HG03521 (cell line): Measurements from ENCODE around the gene CHRNB1.

ENCODE experiments used
- ATAC-seq: cut with Tn5 transposase; IDR thresholded peaks from one replicate; pipeline ENCODE4 v1.9.1; 2021; ENCODE audit warnings: mild to moderate bottlenecking, moderate library complexity; ENCODE audit not compliant: unreplicated experiment

CHRNB1 gene

DNA sequence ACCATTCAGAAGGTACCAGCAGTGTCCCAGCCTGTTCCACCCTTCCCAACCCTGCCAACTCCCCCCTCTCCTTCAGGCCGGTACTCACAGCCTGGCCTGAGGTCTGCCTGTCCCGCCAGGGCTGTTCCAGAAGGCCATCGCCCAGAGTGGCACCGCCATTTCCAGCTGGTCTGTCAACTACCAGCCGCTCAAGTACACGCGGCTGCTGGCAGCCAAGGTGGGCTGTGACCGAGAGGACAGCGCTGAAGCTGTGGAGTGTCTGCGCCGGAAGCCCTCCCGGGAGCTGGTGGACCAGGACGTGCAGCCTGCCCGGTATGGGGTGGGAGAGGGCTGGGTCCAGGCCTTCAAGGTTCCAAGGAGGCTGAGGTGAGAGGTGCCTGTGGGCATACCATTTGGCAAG is 30.0 kb upstream of the CHRNB1 start:
- no peak for ATAC-seq

DNA sequence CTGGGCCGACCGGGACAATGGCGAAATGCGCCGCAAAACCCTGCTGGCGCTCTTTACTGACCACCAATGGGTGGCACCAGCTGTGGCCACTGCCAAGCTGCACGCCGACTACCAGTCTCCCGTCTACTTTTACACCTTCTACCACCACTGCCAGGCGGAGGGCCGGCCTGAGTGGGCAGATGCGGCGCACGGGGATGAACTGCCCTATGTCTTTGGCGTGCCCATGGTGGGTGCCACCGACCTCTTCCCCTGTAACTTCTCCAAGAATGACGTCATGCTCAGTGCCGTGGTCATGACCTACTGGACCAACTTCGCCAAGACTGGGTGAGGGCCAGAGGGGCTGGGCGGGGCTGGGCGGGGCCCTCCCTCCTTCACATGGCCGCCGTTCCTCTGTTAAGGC is 29.1 kb upstream of the CHRNB1 start:
- no peak for ATAC-seq

DNA sequence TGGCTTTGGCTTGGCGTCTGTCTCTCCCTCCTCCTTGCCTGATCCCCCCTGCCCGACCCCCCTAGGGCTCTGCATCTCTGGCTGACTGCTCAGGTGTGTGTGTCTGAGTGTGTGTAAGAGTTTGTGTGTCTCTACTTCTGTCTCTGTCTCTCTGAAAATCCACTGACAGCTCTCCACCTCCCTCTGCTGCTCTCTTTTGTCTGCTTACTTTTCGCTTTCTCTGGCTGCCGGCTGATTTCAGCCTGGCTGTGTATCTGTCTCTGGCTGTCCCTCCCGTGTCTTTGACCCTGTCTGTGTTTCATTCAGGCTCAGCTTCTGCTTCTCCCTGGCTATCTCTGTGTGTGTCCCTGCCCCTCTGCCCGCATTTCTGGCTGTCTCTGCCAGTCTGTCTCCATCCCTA is 28.5 kb upstream of the CHRNB1 start:
- ATAC-seq: no peak

DNA sequence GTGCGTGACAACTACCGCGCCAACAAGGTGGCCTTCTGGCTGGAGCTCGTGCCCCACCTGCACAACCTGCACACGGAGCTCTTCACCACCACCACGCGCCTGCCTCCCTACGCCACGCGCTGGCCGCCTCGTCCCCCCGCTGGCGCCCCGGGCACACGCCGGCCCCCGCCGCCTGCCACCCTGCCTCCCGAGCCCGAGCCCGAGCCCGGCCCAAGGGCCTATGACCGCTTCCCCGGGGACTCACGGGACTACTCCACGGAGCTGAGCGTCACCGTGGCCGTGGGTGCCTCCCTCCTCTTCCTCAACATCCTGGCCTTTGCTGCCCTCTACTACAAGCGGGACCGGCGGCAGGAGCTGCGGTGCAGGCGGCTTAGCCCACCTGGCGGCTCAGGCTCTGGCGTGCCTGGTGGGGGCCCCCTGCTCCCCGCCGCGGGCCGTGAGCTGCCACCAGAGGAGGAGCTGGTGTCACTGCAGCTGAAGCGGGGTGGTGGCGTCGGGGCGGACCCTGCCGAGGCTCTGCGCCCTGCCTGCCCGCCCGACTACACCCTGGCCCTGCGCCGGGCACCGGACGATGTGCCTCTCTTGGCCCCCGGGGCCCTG is 27.7 kb upstream of the CHRNB1 start:
- no peak for ATAC-seq

DNA sequence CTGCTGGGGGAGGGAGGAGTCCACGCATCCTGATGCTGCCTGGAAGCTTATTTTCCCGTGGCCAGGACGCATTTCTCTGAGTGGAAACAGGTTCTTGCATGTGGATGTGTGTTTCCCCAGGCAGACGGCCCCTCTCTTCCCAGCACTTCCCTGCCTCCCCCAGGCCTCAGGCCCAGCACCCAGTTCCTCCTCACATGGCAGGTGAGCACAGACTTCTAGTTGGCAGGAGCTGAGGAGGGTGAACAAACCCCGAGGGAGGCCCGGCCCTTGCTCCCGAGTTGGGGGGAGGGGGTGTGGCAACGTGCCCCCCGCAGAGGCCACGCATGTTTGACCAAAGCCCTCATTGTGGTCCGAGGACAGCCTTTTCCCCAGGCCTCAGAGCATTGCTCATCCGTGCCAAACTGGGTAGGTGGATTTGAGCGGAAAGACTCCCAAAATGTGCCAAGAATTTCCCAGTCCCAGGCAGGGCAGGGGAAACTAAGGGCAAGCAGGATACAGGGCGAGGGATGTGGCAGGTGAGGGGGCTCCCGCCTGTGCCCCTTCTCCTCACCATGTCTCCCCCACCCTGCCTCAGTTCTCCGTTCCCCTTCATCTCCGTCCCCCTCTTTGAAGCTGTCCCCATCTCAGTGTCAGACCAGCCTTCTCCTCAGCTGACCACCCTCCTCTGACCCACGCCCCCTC is 26.2 kb upstream of the CHRNB1 start:
- no peak for ATAC-seq

DNA sequence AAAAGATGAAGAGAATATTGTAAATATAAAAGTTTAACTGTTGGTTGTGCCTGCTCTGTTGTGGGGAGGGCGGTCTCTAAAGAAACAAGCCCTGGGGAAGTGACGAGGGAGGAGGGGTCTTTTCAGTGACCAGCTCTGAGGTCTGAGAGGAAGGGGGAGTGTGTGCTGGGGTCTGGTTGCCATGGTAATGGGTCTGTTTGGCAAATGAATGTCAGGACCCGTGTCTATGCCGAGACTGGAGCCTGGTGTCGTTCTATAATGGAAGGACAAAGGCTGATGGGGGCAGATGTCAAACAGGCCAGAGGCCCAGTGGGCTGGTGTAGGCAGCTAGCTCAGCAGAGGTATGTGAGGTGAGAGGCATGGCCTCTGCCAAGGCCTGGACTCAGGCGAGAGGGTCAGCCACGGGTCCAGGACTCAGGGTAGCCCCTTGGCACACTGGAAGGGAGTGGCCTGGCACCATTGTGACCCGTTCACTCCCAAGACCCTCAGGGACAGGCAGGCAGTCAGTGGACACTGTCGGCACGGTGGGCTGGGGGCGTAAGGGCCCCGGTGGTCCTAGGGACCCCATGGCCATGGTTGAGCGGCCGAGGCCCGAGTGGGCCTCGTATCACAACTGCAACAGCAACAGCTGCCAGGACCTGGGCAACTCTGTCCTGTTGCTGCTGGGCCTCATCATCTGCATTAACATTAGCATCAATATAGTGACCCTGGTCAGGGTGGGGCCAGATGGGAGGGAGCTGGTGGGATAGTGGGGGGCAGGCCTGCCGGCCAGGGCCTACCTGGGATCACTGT is 24.8 kb upstream of the CHRNB1 start, which contains the start of gene SPEM1:
SPEM1 (plus strand) TSS at position 506 of the 792 bp plus-strand sequence; CDS start at position 567, 61 bp downstream.
- ATAC-seq: no peak

DNA sequence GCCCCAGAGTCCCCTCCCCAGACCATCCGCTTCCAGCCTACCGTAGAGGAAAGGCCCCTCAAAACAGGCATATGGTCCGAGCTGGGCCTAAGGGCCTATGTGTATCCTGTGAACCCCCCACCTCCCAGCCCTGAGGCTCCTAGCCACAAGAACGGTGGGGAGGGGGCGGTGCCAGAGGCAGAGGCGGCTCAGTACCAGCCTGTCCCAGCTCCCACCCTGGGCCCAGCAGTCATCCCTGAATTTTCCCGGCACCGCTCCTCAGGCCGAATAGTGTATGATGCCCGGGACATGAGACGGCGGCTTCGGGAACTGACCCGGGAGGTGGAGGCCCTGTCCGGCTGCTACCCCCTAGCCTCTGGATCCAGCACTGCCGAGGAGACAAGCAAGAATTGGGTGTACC is 23.7 kb upstream of the CHRNB1 start:
- no peak for ATAC-seq

DNA sequence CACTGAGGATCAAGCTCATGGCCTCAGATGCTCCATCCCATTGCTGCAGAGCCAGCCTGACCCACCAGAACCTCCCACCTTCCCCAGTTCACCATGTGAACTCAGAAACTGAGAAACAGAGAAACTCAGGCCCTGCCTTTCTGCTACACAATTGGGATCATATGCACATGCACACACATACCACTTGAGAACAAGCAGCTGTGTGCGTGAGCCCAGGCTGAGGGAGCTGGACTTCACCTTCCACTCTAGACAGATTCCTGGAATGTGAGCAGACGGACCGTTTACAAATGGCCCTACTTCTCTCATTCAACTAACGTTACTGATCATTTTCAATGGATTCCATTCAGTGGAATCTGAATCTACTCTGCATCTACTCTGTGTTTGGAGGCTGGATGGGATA is 21.2 kb upstream of the CHRNB1 start:
- ATAC-seq: no peak

DNA sequence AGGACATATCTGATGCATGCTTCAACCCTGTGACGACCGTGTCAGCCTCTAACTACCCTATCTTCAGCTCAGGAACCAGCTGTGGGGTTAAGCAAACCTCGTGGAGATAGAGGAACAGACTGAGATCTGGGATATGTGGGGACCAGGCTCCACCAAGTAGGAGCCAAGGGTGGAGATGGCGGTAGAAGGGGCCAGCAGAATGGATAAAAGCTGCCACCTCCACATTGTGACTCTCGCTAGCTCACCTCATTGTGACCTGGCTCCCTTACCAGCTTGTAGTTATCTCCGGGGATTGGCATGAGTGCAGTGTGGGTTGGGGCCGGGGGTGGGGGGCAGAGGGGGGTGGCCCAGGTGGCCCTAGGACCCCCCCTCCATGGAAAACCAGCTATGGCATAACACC is 19.5 kb upstream of the CHRNB1 start, which contains the start of gene SPEM2:
SPEM2 (plus strand) TSS at position 301 of the 400 bp plus-strand sequence; CDS start at position 374, 73 bp downstream.
- no peak for ATAC-seq

DNA sequence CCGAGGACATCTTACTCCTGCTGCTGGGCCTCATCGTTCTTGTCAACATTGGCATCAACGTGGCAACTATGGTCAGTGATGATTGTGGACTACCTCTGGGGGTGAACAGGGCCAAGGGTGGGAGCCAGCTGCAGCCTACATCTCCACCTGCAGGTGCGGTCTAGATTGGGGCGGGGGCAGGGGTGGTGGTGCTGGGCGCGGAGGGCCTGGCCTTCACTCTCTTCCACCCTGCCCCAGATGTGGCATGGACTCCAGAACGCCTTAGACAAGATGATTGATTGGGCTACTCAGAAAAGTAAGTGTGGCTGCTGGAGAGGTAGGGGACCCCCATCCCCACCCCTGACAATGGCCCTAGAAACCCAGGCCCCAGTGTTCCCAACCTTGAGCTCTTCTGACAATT is 19.1 kb upstream of the CHRNB1 start:
- no peak for ATAC-seq

DNA sequence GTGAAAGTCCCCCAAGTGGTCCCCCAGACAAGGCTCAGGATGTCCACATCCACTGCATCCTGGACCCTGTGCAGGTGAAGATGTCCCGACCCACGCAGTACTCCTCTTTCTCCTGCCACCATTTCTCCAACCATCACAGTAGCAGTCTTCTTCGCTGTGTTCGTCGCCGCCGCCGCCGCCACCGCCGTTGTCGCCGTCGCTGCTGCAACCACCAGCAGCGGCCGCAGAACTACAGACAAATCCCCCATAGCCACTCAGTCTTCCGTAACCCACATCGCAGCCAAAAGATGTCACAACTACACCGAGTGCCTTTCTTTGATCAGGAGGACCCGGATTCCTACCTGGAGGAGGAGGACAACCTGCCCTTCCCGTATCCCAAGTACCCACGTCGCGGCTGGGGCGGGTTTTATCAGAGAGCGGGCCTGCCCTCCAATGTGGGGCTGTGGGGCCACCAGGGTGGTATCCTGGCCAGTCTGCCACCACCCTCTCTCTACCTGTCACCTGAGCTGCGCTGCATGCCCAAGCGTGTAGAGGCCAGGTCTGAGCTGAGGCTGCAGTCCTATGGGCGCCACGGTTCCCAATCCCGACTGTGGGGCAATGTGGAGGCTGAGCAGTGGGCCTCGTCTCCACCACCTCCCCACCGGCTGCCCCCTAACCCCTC is 18.5 kb upstream of the CHRNB1 start:
- no peak for ATAC-seq

DNA sequence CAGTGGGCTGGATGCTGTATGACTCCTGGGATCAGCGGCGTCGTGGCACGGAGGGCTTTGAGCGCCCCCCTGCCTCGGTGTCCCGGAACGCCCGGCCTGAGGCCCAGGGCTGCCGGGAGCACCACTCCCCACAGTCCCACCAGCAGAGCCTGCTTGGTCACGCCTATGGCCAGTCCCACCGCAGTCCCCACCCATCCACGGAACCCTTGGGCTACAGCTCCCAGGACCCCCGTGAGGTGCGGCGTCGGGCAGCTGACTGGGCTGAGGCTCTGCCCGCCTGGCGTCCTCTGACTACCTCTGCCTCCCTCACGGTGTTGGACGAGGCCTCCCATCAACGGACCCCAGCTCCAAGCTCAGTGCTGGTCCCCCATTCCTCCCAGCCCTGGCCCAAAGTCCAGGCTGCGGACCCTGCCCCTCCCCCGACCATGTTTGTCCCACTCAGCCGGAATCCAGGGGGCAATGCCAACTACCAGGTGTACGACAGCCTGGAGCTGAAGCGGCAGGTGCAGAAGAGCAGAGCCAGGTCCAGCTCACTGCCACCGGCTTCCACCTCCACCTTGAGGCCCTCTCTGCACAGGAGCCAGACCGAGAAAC is 17.9 kb upstream of the CHRNB1 start:
- ATAC-seq: no peak

DNA sequence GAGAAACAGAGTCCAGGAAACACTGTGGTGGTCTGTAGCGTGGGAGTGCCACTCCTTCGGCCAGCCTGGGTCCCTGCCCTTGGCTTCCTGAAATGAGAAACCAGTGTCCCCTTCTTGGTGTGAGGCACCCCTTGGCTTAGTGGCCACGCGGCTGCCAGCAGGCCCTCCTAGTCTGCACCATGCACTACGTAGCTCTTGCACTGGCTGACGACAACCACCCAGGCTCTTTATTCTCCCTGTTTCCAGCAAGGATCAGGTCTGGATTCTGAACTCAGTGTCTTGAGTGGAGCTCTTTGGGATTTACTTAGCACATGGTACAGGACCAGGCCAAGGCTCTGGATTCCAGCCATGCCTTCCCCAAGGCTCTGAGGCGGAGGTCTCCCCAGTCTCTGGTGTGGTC is 17.3 kb upstream of the CHRNB1 start:
- ATAC-seq: no peak

DNA sequence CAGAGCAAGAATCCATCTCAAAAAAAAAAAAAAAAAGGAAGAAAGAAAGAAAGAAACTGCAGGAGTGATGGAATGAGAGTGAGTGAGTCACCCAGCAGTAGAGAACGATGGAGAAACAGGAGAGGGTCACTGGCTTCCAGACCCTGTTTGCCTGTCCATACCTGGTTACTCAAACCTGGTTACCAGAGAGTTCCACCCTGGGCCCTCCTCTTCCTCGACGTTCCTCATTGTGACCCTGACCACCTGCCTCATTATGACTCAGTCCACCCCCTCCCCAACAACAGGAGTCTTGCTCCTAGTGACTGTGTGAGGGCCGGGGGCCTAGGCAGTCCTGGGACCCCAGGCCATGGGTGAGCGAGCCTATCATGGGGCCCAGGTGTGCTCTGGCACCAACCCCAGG is 16.3 kb upstream of the CHRNB1 start, which contains the start of gene SPEM3:
SPEM3 (plus strand) TSS at position 301 of the 400 bp plus-strand sequence; CDS start at position 347, 46 bp downstream.
- no peak for ATAC-seq

DNA sequence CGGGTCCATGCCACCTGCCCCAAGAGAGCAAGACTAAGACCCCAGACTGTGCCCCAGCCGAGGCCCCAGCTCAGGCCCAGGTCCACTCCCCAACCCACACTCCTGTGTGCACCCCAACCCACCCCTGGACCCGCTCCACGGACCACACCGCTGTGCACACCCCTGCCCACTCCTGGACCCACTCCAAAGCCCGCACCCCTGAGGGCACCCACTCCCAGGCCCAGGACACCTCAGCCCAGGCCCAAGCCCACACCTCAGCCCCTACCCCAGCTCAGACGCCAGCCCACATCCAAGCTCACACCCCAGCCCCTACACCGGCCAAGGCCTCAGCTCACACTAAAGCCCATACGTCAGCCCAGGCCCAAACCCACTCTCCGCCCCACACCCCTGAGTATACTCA is 15.1 kb upstream of the CHRNB1 start:
- no peak for ATAC-seq

DNA sequence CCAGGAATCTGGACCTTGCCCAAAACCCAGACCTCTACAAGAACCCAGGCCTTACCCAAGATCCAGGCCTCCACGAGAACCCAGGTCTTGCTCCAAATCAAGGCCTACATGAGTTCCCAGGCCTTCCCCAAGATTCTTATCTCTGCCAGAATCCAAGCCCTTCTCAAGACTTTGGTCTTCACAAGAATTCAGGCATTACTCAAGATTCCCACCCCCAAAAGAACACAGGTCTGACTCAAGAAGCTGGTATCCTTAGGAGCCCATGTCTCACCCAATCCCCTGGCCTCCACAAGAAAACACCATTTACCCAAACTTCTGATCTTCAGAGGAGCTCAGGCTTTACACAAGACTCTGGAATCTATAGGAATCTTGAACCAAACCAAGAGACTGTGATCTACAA is 13.6 kb upstream of the CHRNB1 start:
- ATAC-seq: no peak

DNA sequence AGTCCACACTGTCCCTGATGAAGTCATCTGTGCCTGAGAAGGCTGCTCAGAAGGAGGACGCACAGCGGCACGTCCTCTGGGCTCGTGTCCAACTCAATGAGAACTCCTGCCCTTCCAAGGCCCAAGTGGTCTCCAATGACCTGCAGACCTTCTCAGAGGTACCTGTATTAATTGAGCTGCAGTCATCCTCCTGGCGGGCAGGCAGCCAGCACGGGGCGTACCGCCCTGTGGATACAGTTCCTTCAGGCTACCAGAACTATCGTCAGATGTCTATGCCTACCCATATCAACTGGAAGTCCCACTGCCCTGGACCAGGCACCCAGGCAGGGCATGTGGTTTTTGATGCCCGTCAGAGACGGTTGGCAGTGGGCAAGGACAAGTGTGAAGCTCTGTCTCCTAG is 12.6 kb upstream of the CHRNB1 start:
- ATAC-seq: no peak

DNA sequence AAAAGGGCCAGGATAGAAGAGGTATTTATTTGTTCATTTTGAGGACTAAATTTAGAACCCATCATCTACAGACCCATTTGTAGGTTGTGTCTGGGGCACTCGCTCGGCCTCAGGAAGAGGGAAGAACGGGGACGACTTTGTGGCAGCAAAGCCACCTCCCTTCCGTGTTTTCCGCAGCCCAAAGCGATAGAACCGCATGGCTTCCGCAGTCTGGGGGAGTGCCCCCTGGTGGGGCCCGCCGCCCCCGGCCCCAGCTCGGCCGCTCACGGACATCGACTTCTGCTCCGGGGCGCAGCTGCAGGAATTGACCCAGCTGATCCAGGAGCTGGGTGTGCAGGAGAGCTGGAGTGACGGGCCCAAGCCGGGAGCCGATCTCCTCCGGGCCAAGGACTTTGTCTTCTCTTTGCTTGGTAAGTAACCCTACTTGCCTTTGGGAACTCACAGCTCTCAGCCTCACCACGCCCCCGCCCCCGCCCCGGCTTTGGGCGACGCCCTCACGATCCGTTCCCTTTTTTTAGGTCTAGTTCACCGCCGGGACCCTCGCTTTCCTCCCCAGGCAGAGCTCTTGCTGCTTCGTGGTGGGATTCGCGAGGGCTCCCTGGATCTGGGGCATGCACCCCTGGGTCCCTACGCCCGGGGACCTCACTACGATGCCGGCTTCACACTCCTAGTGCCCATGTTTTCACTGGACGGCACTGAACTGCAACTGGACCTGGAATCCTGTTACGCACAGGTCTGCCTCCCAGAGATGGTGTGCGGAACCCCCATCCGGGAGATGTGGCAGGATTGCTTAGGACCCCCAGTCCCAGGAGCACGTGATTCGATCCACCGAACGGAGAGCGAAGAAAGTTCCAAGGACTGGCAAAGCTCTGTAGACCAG is 8.9 kb upstream of the CHRNB1 start:
- ATAC-seq: peak; percentile 9

DNA sequence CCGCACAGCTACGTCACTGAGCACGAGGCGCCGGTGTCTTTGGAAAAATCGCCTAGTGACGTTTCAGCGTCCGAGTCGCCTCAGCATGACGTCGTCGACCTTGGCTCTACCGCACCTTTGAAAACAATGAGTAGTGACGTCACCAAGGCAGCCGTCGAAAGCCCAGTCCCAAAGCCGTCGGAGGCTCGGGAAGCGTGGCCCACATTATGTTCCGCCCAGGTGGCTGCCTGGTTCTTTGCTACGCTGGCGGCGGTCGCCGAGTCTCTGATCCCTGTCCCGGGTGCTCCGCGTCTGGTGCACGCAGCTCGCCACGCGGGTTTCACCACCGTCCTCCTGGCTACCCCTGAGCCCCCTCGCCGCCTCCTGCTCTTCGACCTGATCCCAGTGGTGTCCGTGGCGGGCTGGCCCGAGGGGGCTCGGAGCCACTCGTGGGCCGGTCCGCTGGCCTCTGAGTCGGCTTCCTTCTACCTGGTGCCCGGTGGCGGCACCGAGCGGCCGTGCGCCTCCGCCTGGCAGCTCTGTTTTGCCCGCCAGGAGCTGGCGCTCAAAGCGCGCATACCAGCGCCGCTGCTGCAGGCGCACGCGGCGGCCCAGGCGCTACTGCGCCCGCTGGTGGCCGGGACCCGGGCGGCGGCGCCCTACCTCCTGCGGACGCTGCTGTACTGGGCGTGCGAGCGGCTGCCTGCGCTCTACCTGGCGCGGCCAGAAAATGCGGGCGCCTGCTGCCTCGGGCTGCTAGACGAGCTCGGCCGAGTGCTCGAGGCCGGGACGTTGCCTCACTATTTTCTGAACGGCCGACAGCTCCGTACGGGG is 8.1 kb upstream of the CHRNB1 start:
- peak; percentile 35 for ATAC-seq
